MG63 (cell line): ENCODE results near the gene VIT. TPM values are rescaled to one million over a fixed set of nuclear protein-coding genes. Genes with fewer than 3 reads are reported as not detected.

Source experiments
- DNase-seq: peaks from one replicate; pipeline ENCODE4 v3.0.0-alpha.2; 2020
- H3K27me3 ChIP-seq: fragments of 250-450 bp; sonication (Bioruptor Pico); 2 replicates; pipeline ENCODE4 v1.5.1; 2020; ENCODE audit warnings: mild to moderate bottlenecking, moderate library complexity
- H3K36me3 ChIP-seq: fragments of 250-450 bp; sonication (Bioruptor Pico); 2 replicates; pipeline ENCODE4 v1.5.1; 2020; ENCODE audit warnings: mild to moderate bottlenecking, moderate library complexity
- H3K4me3 ChIP-seq: fragments of 250-450 bp; sonication (Bioruptor Pico); 2 replicates; pipeline ENCODE4 v1.5.1; 2020; ENCODE audit warnings: mild to moderate bottlenecking, moderate library complexity
- H3K9me3 ChIP-seq: fragments of 250-450 bp; sonication (Bioruptor Pico); 2 replicates; pipeline ENCODE4 v1.5.1; 2020; ENCODE audit warnings: mild to moderate bottlenecking, moderate library complexity
- total RNA-seq: library from RNA; depleted of rRNA; stranded (reverse); fragments of >200 nt; shearing (Covaris generic); gene quantifications from 2 replicates; pipeline ENCODE4 v1.2.3, GENCODE V29; 2014; ENCODE audit warnings: low replicate concordance; rRNA removed

The VIT gene
- total RNA-seq, 1 experiment from 2014 or later, result 9.3 TPM

GRCh38 chr2:36834731-36835524, 138.4 kb downstream of the VIT start:
- H3K9me3 ChIP-seq, result no peaks in the 10 kb centered on the region
- H3K36me3 ChIP-seq, result no peaks in the 10 kb centered on the region
- DNase-seq, result no peak
- H3K4me3 ChIP-seq, result no peak overlapping the region
- no peaks in the 10 kb centered on the region for H3K27me3 ChIP-seq

GRCh38 chr2:36839976-36840617, 143.6 kb downstream of the VIT start:
- H3K9me3 ChIP-seq, result no peaks in the 10 kb centered on the region
- no peak overlapping the region for H3K4me3 ChIP-seq
- no peaks in the 10 kb centered on the region for H3K27me3 ChIP-seq
- no peak for DNase-seq
- no peaks in the 10 kb centered on the region for H3K36me3 ChIP-seq

- H3K36me3 ChIP-seq, result no peaks in the 10 kb centered on the region
- H3K4me3 ChIP-seq, result no peak overlapping the region
- DNase-seq, result no peak
- no peaks in the 10 kb centered on the region for H3K27me3 ChIP-seq
- no peaks in the 10 kb centered on the region for H3K9me3 ChIP-seq
Observed at GRCh38 chr2:36843838-36844237, 147.3 kb downstream of the VIT start.

- Histone ChIP-seq H3K27me3 (no peaks in the 10 kb centered on the region), H3K9me3 (no peaks in the 10 kb centered on the region), H3K4me3 (no peak overlapping the region), H3K36me3 (peaks cover 5% of the 10 kb centered on the region)
- DNase-seq, result no peak
Observed at GRCh38 chr2:36849265-36849664, 152.8 kb downstream of the VIT start.

GRCh38 chr2:36854241-36854640, 157.7 kb downstream of the VIT start:
- no peak overlapping the region for H3K4me3 ChIP-seq
- no peak for DNase-seq
- H3K27me3 ChIP-seq, result no peaks in the 10 kb centered on the region
- H3K9me3 ChIP-seq, result no peaks in the 10 kb centered on the region
- H3K36me3 ChIP-seq, result peaks cover 9% of the 10 kb centered on the region

- Histone ChIP-seq H3K27me3 (no peaks in the 10 kb centered on the region), H3K9me3 (no peaks in the 10 kb centered on the region), H3K36me3 (peaks cover 7% of the 10 kb centered on the region), H3K4me3 (no peak overlapping the region)
- DNase-seq, result no peak
Observed at GRCh38 chr2:36855429-36855828, 158.9 kb downstream of the VIT start.

- no peaks in the 10 kb centered on the region for H3K27me3 ChIP-seq
- H3K4me3 ChIP-seq, result no peak overlapping the region
- DNase-seq, result no peak
- H3K9me3 ChIP-seq, result no peaks in the 10 kb centered on the region
- H3K36me3 ChIP-seq, result peaks cover 5% of the 10 kb centered on the region
Observed at GRCh38 chr2:36857713-36858112, 161.2 kb downstream of the VIT start.

- no peaks in the 10 kb centered on the region for H3K27me3 ChIP-seq
- DNase-seq, result no peak
- no peaks in the 10 kb centered on the region; the same call in 1 of the 2 replicates for H3K9me3 ChIP-seq
- H3K36me3 ChIP-seq, result peaks cover 8% of the 10 kb centered on the region
- H3K4me3 ChIP-seq, result no peak overlapping the region
Observed at GRCh38 chr2:36858551-36859365, 162.3 kb downstream of the VIT start.

- DNase-seq, result no peak
- Histone ChIP-seq H3K27me3 (no peaks in the 10 kb centered on the region), H3K4me3 (no peak overlapping the region), H3K36me3 (peaks cover 11% of the 10 kb centered on the region), H3K9me3 (no peaks in the 10 kb centered on the region; the same call in 1 of the 2 replicates)
Observed at GRCh38 chr2:36859366-36859792, 162.9 kb downstream of the VIT start.

- Histone ChIP-seq H3K9me3 (no peaks in the 10 kb centered on the region; the same call in 1 of the 2 replicates), H3K36me3 (peaks cover 18% of the 10 kb centered on the region), H3K4me3 (no peak overlapping the region), H3K27me3 (no peaks in the 10 kb centered on the region)
- DNase-seq, result no peak
Observed at GRCh38 chr2:36861896-36862295, 165.4 kb downstream of the VIT start.

Other genes starting within 250 kb of the VIT start
- gene FEZ2, start 98.5 kb upstream of the VIT start, total RNA-seq, result 37.8 and 38.3 TPM in 2 replicates